ENCODE results near the gene CDK13.

Gene CDK13

GRCh38 chr7:40059057-40059456 lies 109.0 kb downstream of the CDK13 start:
- H3K27me3 ChIP-seq (replicated peaks; ENCODE audit: control insufficient read depth, insufficient read depth, low read length) = no peaks in the 10 kb centered on the region
- peaks cover 18% of the 10 kb centered on the region for H3K36me3 ChIP-seq (ENCODE audit: control insufficient read depth, insufficient read depth, low read length, severe bottlenecking)
- peaks cover 11% of the 10 kb centered on the region for H3K4me1 ChIP-seq (ENCODE audit: control insufficient read depth, insufficient read depth, low read length)
- no peak overlapping the region for H3K4me3 ChIP-seq (ENCODE audit: low read length)
- DNase-seq (ENCODE audit: low read depth) = no peak
- no peak overlapping the region for H3K9ac ChIP-seq (ENCODE audit: low read length)
- no peaks in the 10 kb centered on the region for H3K9me3 ChIP-seq (ENCODE audit: control insufficient read depth, low read length)

- Histone ChIP-seq H3K27me3 (replicated peaks; ENCODE audit: control insufficient read depth, insufficient read depth, low read length) (no peaks in the 10 kb centered on the region), H3K4me3 (ENCODE audit: low read length) (no peak overlapping the region), H3K9me3 (ENCODE audit: control insufficient read depth, low read length) (no peaks in the 10 kb centered on the region), H3K9ac (ENCODE audit: low read length) (no peak overlapping the region), H3K36me3 (ENCODE audit: control insufficient read depth, insufficient read depth, low read length, severe bottlenecking) (peaks cover 15% of the 10 kb centered on the region), H3K4me1 (ENCODE audit: control insufficient read depth, insufficient read depth, low read length) (peaks cover 4% of the 10 kb centered on the region)
- no peak for DNase-seq (ENCODE audit: low read depth)
Observed at GRCh38 chr7:40072268-40072667, 122.2 kb downstream of the CDK13 start.

GRCh38 chr7:40073239-40073638 lies 123.2 kb downstream of the CDK13 start:
- H3K4me1 ChIP-seq (ENCODE audit: control insufficient read depth, insufficient read depth, low read length) = peaks cover 13% of the 10 kb centered on the region

GRCh38 chr7:40077849-40078248 lies 127.8 kb downstream of the CDK13 start:
- no peak overlapping the region for H3K4me3 ChIP-seq (ENCODE audit: low read length)
- H3K9me3 ChIP-seq (ENCODE audit: control insufficient read depth, low read length) = no peaks in the 10 kb centered on the region
- peak overlapping the region; percentile 46 for H3K9ac ChIP-seq (ENCODE audit: low read length)
- peak; percentile 75 for DNase-seq (ENCODE audit: low read depth)
- peaks cover 34% of the 10 kb centered on the region for H3K4me1 ChIP-seq (ENCODE audit: control insufficient read depth, insufficient read depth, low read length)
- H3K27me3 ChIP-seq (replicated peaks; ENCODE audit: control insufficient read depth, insufficient read depth, low read length) = no peaks in the 10 kb centered on the region
- peaks cover 6% of the 10 kb centered on the region for H3K36me3 ChIP-seq (ENCODE audit: control insufficient read depth, insufficient read depth, low read length, severe bottlenecking)

More at GRCh38 chr7:40073239-40073638, 123.2 kb downstream of the CDK13 start:
- no peaks in the 10 kb centered on the region for H3K27me3 ChIP-seq (replicated peaks; ENCODE audit: control insufficient read depth, insufficient read depth, low read length)
- peaks cover 15% of the 10 kb centered on the region for H3K36me3 ChIP-seq (ENCODE audit: control insufficient read depth, insufficient read depth, low read length, severe bottlenecking)
- no peak overlapping the region for H3K4me3 ChIP-seq (ENCODE audit: low read length)
- H3K9me3 ChIP-seq (ENCODE audit: control insufficient read depth, low read length) = no peaks in the 10 kb centered on the region
- H3K9ac ChIP-seq (ENCODE audit: low read length) = no peak overlapping the region
- DNase-seq (ENCODE audit: low read depth) = no peak

- Histone ChIP-seq H3K4me3 (ENCODE audit: low read length) (no peak overlapping the region), H3K9ac (ENCODE audit: low read length) (no peak overlapping the region), H3K4me1 (ENCODE audit: control insufficient read depth, insufficient read depth, low read length) (peaks cover 30% of the 10 kb centered on the region), H3K27me3 (replicated peaks; ENCODE audit: control insufficient read depth, insufficient read depth, low read length) (no peaks in the 10 kb centered on the region), H3K36me3 (ENCODE audit: control insufficient read depth, insufficient read depth, low read length, severe bottlenecking) (peaks cover 64% of the 10 kb centered on the region), H3K9me3 (ENCODE audit: control insufficient read depth, low read length) (no peaks in the 10 kb centered on the region)
- no peak for DNase-seq (ENCODE audit: low read depth)
Observed at GRCh38 chr7:40092182-40092581, 142.1 kb downstream of the CDK13 start.

- H3K36me3 ChIP-seq (ENCODE audit: control insufficient read depth, insufficient read depth, low read length, severe bottlenecking) = peaks cover 50% of the 10 kb centered on the region
- H3K9ac ChIP-seq (ENCODE audit: low read length) = no peak overlapping the region
- H3K4me1 ChIP-seq (ENCODE audit: control insufficient read depth, insufficient read depth, low read length) = peaks cover 45% of the 10 kb centered on the region
- no peak for DNase-seq (ENCODE audit: low read depth)
- no peak overlapping the region for H3K4me3 ChIP-seq (ENCODE audit: low read length)
- no peaks in the 10 kb centered on the region for H3K27me3 ChIP-seq (replicated peaks; ENCODE audit: control insufficient read depth, insufficient read depth, low read length)
- no peaks in the 10 kb centered on the region for H3K9me3 ChIP-seq (ENCODE audit: control insufficient read depth, low read length)
Observed at GRCh38 chr7:40093631-40094350, 143.7 kb downstream of the CDK13 start.

GRCh38 chr7:40095230-40095629 lies 145.2 kb downstream of the CDK13 start:
- Histone ChIP-seq H3K36me3 (ENCODE audit: control insufficient read depth, insufficient read depth, low read length, severe bottlenecking) (peaks cover 41% of the 10 kb centered on the region), H3K27me3 (replicated peaks; ENCODE audit: control insufficient read depth, insufficient read depth, low read length) (no peaks in the 10 kb centered on the region), H3K9me3 (ENCODE audit: control insufficient read depth, low read length) (no peaks in the 10 kb centered on the region), H3K9ac (ENCODE audit: low read length) (no peak overlapping the region), H3K4me1 (ENCODE audit: control insufficient read depth, insufficient read depth, low read length) (peaks cover 53% of the 10 kb centered on the region), H3K4me3 (ENCODE audit: low read length) (no peak overlapping the region)
- no peak for DNase-seq (ENCODE audit: low read depth)

- Histone ChIP-seq H3K9me3 (ENCODE audit: control insufficient read depth, low read length) (no peaks in the 10 kb centered on the region), H3K27me3 (replicated peaks; ENCODE audit: control insufficient read depth, insufficient read depth, low read length) (no peaks in the 10 kb centered on the region), H3K4me3 (ENCODE audit: low read length) (peak overlapping the region; percentile 51), H3K4me1 (ENCODE audit: control insufficient read depth, insufficient read depth, low read length) (peaks cover 53% of the 10 kb centered on the region), H3K36me3 (ENCODE audit: control insufficient read depth, insufficient read depth, low read length, severe bottlenecking) (peaks cover 41% of the 10 kb centered on the region), H3K9ac (ENCODE audit: low read length) (no peak overlapping the region)
- DNase-seq (ENCODE audit: low read depth) = no peak
Observed at GRCh38 chr7:40095695-40096327, 145.8 kb downstream of the CDK13 start.

- DNase-seq (ENCODE audit: low read depth) = no peak
- H3K4me3 ChIP-seq (ENCODE audit: low read length) = no peak overlapping the region
- H3K9me3 ChIP-seq (ENCODE audit: control insufficient read depth, low read length) = no peaks in the 10 kb centered on the region
- peaks cover 26% of the 10 kb centered on the region for H3K36me3 ChIP-seq (ENCODE audit: control insufficient read depth, insufficient read depth, low read length, severe bottlenecking)
- H3K9ac ChIP-seq (ENCODE audit: low read length) = no peak overlapping the region
- H3K4me1 ChIP-seq (ENCODE audit: control insufficient read depth, insufficient read depth, low read length) = peaks cover 53% of the 10 kb centered on the region
- no peaks in the 10 kb centered on the region for H3K27me3 ChIP-seq (replicated peaks; ENCODE audit: control insufficient read depth, insufficient read depth, low read length)
Observed at GRCh38 chr7:40097728-40098127, 147.7 kb downstream of the CDK13 start.

- Histone ChIP-seq H3K4me3 (ENCODE audit: low read length) (no peak overlapping the region), H3K9me3 (ENCODE audit: control insufficient read depth, low read length) (no peaks in the 10 kb centered on the region), H3K36me3 (ENCODE audit: control insufficient read depth, insufficient read depth, low read length, severe bottlenecking) (peaks cover 18% of the 10 kb centered on the region), H3K9ac (ENCODE audit: low read length) (no peak overlapping the region), H3K4me1 (ENCODE audit: control insufficient read depth, insufficient read depth, low read length) (peaks cover 49% of the 10 kb centered on the region), H3K27me3 (replicated peaks; ENCODE audit: control insufficient read depth, insufficient read depth, low read length) (no peaks in the 10 kb centered on the region)
- DNase-seq (ENCODE audit: low read depth) = no peak
Observed at GRCh38 chr7:40098810-40099209, 148.8 kb downstream of the CDK13 start.

GRCh38 chr7:40099837-40100236 lies 149.8 kb downstream of the CDK13 start:
- Histone ChIP-seq H3K9me3 (ENCODE audit: control insufficient read depth, low read length) (no peaks in the 10 kb centered on the region), H3K36me3 (ENCODE audit: control insufficient read depth, insufficient read depth, low read length, severe bottlenecking) (peaks cover 8% of the 10 kb centered on the region)

More at GRCh38 chr7:40099837-40100236, 149.8 kb downstream of the CDK13 start:
- no peak overlapping the region for H3K9ac ChIP-seq (ENCODE audit: low read length)
- no peak overlapping the region for H3K4me3 ChIP-seq (ENCODE audit: low read length)
- peaks cover 45% of the 10 kb centered on the region for H3K4me1 ChIP-seq (ENCODE audit: control insufficient read depth, insufficient read depth, low read length)
- DNase-seq (ENCODE audit: low read depth) = no peak
- no peaks in the 10 kb centered on the region for H3K27me3 ChIP-seq (replicated peaks; ENCODE audit: control insufficient read depth, insufficient read depth, low read length)

Measured in adipocyte (in vitro differentiated cells).